Calu3 (cell line): ENCODE data around the gene AOC1. TPM values are rescaled to one million over a fixed set of nuclear protein-coding genes. Genes with fewer than 3 reads are reported as not detected.

Source experiments
- BruUV-seq: library from RNA; stranded (reverse); fragments of 400-500 nt; replicated peaks from 2 replicates; lab custom pipeline; 2021; lab: Mats Ljungman, UMichigan
- CTCF ChIA-PET: fragments of 300-600 bp; sonication (Branson Sonifier 250); formaldehyde crosslinking; loops from one replicate; lab custom pipeline; 2022; ENCODE audit warnings: antibody characterized with exemption; lab: Charles Lee
- DNase-seq: peaks from one replicate; pipeline ENCODE4 v3.0.0; 2022
- H3K27ac Mint-ChIP-seq: one replicate; pipeline ENCODE4 v1.8.0; 2022; ENCODE audit warnings: mixed read lengths; ENCODE audit not compliant: unreplicated experiment
- H3K27me3 Mint-ChIP-seq: one replicate; pipeline ENCODE4 v1.8.0; 2022; ENCODE audit warnings: mixed read lengths; ENCODE audit not compliant: unreplicated experiment
- H3K36me3 Mint-ChIP-seq: one replicate; pipeline ENCODE4 v1.8.0; 2022; ENCODE audit warnings: mild to moderate bottlenecking, moderate library complexity, mixed read lengths; ENCODE audit not compliant: insufficient read depth, unreplicated experiment
- H3K4me1 Mint-ChIP-seq: one replicate; pipeline ENCODE4 v1.8.0; 2022; ENCODE audit warnings: mild to moderate bottlenecking, low read depth, mixed read lengths; ENCODE audit not compliant: unreplicated experiment
- H3K4me3 Mint-ChIP-seq: one replicate; pipeline ENCODE4 v1.8.0; 2022; ENCODE audit warnings: mild to moderate bottlenecking, low read depth, moderate library complexity, mixed read lengths; ENCODE audit not compliant: unreplicated experiment
- H3K9me3 Mint-ChIP-seq: one replicate; pipeline ENCODE4 v1.8.0; 2022; ENCODE audit warnings: low read depth, mixed read lengths; ENCODE audit not compliant: unreplicated experiment
- CTCF ChIP-seq: fragments of 200-600 bp; IDR thresholded peaks from one replicate; pipeline ENCODE4 v1.8.0; 2022; ENCODE audit warnings: antibody characterized with exemption; ENCODE audit not compliant: unreplicated experiment
- intact Hi-C: fragments of 100-400 bp; cut with micrococcal nuclease; formaldehyde crosslinking; loops from one replicate; pipeline ENCODE4 v1.10.0; 2022; ENCODE audit not compliant: unreplicated experiment
- total RNA-seq: library from RNA; stranded (reverse); gene quantifications from 2 replicates; pipeline ENCODE4 v1.2.3, GENCODE V29; 2022

The AOC1 gene
- total RNA-seq, 1 experiment from 2014 or later: 1.2 TPM

- BruUV-seq: no TSS peak
- TF ChIP-seq CTCF: no peak
- intact Hi-C loops: no loop called here
- H3K27ac Mint-ChIP-seq: no peak overlapping the region
- DNase-seq: no peak
- no peaks in the 10 kb centered on the region for H3K36me3 Mint-ChIP-seq
- H3K4me3 Mint-ChIP-seq: no peak overlapping the region
- H3K9me3 Mint-ChIP-seq: no peaks in the 10 kb centered on the region
- CTCF ChIA-PET: no interaction called here
- peaks cover 47% of the 10 kb centered on the region for H3K27me3 Mint-ChIP-seq
- H3K4me1 Mint-ChIP-seq: no peaks in the 10 kb centered on the region
Measured at GRCh38 chr7:150845421-150845861, 6.9 kb upstream of the AOC1 start.

GRCh38 chr7:150846291-150847115, 5.8 kb upstream of the AOC1 start:
- Mint-ChIP-seq H3K9me3 (no peaks in the 10 kb centered on the region), H3K27me3 (peaks cover 53% of the 10 kb centered on the region), H3K4me1 (no peaks in the 10 kb centered on the region), H3K4me3 (no peak overlapping the region), H3K27ac (no peak overlapping the region), H3K36me3 (no peaks in the 10 kb centered on the region)
- DNase-seq: no peak
- CTCF ChIA-PET: no interaction called here
- intact Hi-C loops: no loop called here
- no TSS peak for BruUV-seq
- no peak for TF ChIP-seq CTCF

- Mint-ChIP-seq H3K27ac (no peak overlapping the region), H3K36me3 (no peaks in the 10 kb centered on the region), H3K4me1 (peaks cover 6% of the 10 kb centered on the region), H3K27me3 (peaks cover 63% of the 10 kb centered on the region), H3K9me3 (no peaks in the 10 kb centered on the region), H3K4me3 (no peak overlapping the region)
- intact Hi-C loops: no loop called here
- TF ChIP-seq CTCF: no peak
- CTCF ChIA-PET: no interaction called here
- BruUV-seq: no TSS peak
- no peak for DNase-seq
Measured at GRCh38 chr7:150847536-150847935, 4.8 kb upstream of the AOC1 start.

- TF ChIP-seq CTCF: no peak
Measured at GRCh38 chr7:150848111-150848510, 4.2 kb upstream of the AOC1 start.

More at GRCh38 chr7:150848111-150848510, 4.2 kb upstream of the AOC1 start:
- BruUV-seq: no TSS peak
- Mint-ChIP-seq H3K36me3 (no peaks in the 10 kb centered on the region), H3K4me1 (peaks cover 10% of the 10 kb centered on the region), H3K9me3 (no peaks in the 10 kb centered on the region), H3K4me3 (no peak overlapping the region), H3K27ac (no peak overlapping the region), H3K27me3 (peaks cover 67% of the 10 kb centered on the region)
- intact Hi-C loops: no loop called here
- no peak for DNase-seq
- CTCF ChIA-PET: no interaction called here
